OCI-LY3 (cell line): ENCODE measurements around the gene CNTROB.

Experiments used
- EZH2phosphoT487 ChIP-seq: fragments of 200-600 bp; shearing (Covaris generic); IDR thresholded peaks from 2 replicates; pipeline ENCODE4 v1.6.1; 2018; ENCODE audit warnings: antibody characterized with exemption, mixed run types, low read depth
- TF ChIP-seq, protein P1 (sequence below): fragments of 200-600, 300-600 bp; sonication (generic); IDR thresholded peaks from 2 replicates; pipeline ENCODE4 v1.5.1; 2014; ENCODE audit warnings: antibody characterized with exemption, low read length, low read depth

DNA sequence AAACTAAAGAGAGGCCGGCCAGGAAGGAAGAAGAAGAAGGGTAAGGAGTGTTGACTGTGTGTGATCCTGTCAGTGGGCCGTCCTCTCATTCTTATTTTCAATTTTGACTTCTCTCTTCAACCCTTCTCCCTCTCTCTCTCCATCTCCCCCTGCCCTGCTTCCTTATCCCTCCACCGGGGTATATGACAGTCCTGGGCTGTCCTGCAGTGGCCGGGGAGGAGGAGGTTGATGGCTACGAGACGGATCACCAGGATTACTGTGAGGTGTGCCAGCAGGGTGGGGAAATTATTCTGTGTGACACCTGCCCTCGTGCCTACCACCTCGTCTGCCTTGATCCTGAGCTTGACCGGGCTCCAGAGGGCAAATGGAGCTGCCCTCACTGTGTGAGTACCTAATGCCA lies 37.8 kb upstream of the CNTROB start:
- TF ChIP-seq, protein P1, sequence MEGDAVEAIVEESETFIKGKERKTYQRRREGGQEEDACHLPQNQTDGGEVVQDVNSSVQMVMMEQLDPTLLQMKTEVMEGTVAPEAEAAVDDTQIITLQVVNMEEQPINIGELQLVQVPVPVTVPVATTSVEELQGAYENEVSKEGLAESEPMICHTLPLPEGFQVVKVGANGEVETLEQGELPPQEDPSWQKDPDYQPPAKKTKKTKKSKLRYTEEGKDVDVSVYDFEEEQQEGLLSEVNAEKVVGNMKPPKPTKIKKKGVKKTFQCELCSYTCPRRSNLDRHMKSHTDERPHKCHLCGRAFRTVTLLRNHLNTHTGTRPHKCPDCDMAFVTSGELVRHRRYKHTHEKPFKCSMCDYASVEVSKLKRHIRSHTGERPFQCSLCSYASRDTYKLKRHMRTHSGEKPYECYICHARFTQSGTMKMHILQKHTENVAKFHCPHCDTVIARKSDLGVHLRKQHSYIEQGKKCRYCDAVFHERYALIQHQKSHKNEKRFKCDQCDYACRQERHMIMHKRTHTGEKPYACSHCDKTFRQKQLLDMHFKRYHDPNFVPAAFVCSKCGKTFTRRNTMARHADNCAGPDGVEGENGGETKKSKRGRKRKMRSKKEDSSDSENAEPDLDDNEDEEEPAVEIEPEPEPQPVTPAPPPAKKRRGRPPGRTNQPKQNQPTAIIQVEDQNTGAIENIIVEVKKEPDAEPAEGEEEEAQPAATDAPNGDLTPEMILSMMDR: no peak
- TF ChIP-seq EZH2phosphoT487: no peak
